Esophagus squamous epithelium (tissue), 5 donors: Measurements from ENCODE around the gene MPV17. TPM values are rescaled to one million over a fixed set of nuclear protein-coding genes. Genes with fewer than 3 reads are reported as not detected.

Experiments
- DNase-seq: peaks from one replicate; lab custom pipeline; 2025; lab: John Stamatoyannopoulos, UW
- H3K27ac ChIP-seq, 4 donors: fragments of 200-600 bp; sonication (generic); one replicate each; pipeline ENCODE4 v1.5.1; 2016 to 2019; ENCODE audit warnings: mild to moderate bottlenecking in 1 of 4
- H3K27me3 ChIP-seq, 4 donors: fragments of 200-600 bp; sonication (generic); 1 replicate in 3 of 4; 2 replicates in 1 of 4; pipeline versions ENCODE4 v1.5.1 to v1.6.0; 2017 to 2021; ENCODE audit warnings: antibody characterized with exemption in 1 of 4
- H3K36me3 ChIP-seq, 3 donors: fragments of 200-600 bp; sonication (generic); one replicate each; pipeline ENCODE4 v1.5.1; 2016 to 2019
- H3K4me1 ChIP-seq, 3 donors: fragments of 200-600 bp; sonication (generic); one replicate each; pipeline ENCODE4 v1.5.1; 2017 to 2019
- H3K4me3 ChIP-seq, 4 donors: fragments of 200-600 bp; sonication (generic); 1 replicate in 3 of 4; 2 replicates in 1 of 4; pipeline ENCODE4 v1.5.1; 2016 to 2019; ENCODE audit warnings: mild to moderate bottlenecking in 2 of 4, moderate library complexity in 1 of 4
- H3K9me3 ChIP-seq, 3 donors: fragments of 200-600 bp; sonication (generic); one replicate each; pipeline ENCODE4 v1.5.1; 2016 to 2019
- CTCF ChIP-seq, 6 experiments: fragments of 450-650 bp in 4 of 6; fragments of 200-600 bp in 2 of 6; sonication (generic) in 2 of 6; IDR thresholded peaks; one replicate each; pipeline ENCODE4 v1.5.1; 2016 to 2019; ENCODE audit warnings: antibody characterized with exemption in 6 of 6, mild to moderate bottlenecking in 4 of 6, moderate library complexity in 4 of 6
- POLR2A ChIP-seq, 4 donors: fragments of 450-650 bp; IDR thresholded peaks; one replicate each; pipeline ENCODE4 v1.6.1; 2017; ENCODE audit warnings: antibody characterized with exemption in 4 of 4, mild to moderate bottlenecking in 4 of 4, moderate library complexity in 3 of 4
- WGBS, 2 donors: methylation state at CpG; one replicate each; pipeline ENCODE4 v1.1.5; 2018; 5-methylcytosine and 5-hydroxymethylcytosine counted together
- intact Hi-C: fragments of 100-400 bp; cut with DNase I; formaldehyde crosslinking; loops from one replicate; pipeline ENCODE4 v1.15.0; 2022
- total RNA-seq, 4 donors: library from RNA; depleted of rRNA; stranded (reverse); fragments of >200 nt; gene quantifications; one replicate each; pipeline ENCODE4 v1.1.0, GENCODE V29; 2016
- donor health status: DM: yes; HTN: yes; CAD: no.

The MPV17 gene
- total RNA-seq, 4 donors from 2014 or later = 39.3 to 66.1 (median 48.1) TPM

GRCh38 chr2:27297195-27297594, 25.7 kb downstream of the MPV17 start:
- no peak overlapping the region for H3K4me3 ChIP-seq
- H3K9me3 ChIP-seq = no peaks in the 10 kb centered on the region
- 76 to 93% methylated on average over 3 of the region's 3 CpGs for WGBS, 2 donors
- intact Hi-C loops = no loop called here
- TF ChIP-seq POLR2A (IDR thresholded peaks at IDR 0.05) = no peak
- TF ChIP-seq CTCF (IDR thresholded peaks at IDR 0.05) = no peak
- no peaks in the 10 kb centered on the region for H3K36me3 ChIP-seq
- no peak overlapping the region for H3K27ac ChIP-seq
- DNase-seq = no peak
- peaks cover 0 to 6% (median 0%) of the 10 kb centered on the region in 4 donors for H3K27me3 ChIP-seq
- peaks cover 5 to 18% (median 6%) of the 10 kb centered on the region in 3 donors for H3K4me1 ChIP-seq

DNA sequence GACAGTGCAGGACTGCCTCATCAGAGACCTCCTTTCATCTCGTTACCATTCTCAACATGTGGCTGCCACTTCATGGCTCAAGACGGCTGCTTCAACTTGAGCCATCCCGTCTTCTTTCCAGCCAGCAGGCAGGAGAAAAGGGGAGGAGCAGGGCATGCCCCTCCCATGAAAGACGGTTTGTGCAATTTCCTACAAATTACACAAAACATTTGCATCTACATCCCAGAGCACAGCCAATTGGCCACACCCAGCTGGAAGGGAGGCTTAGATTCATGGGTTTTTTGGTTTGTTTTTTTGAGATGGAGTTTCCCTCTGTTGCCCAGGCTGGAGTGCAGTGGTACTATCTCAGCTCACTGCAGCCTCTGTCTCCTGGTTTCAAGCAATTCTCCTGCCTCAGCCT, 26.4 kb downstream of the MPV17 start:
- DNase-seq = no peak
- H3K4me1 ChIP-seq = peaks cover 5 to 18% (median 6%) of the 10 kb centered on the region in 3 donors
- no peak for TF ChIP-seq CTCF (IDR thresholded peaks at IDR 0.05)
- TF ChIP-seq POLR2A (IDR thresholded peaks at IDR 0.05) = no peak
- H3K9me3 ChIP-seq = no peaks in the 10 kb centered on the region
- peaks cover 0 to 6% (median 0%) of the 10 kb centered on the region in 4 donors for H3K27me3 ChIP-seq
- no peaks in the 10 kb centered on the region for H3K36me3 ChIP-seq
- no peak overlapping the region for H3K27ac ChIP-seq
- WGBS, 2 donors = 57 to 69% methylated on average over 4 of the region's 4 CpGs
- intact Hi-C loops = no loop called here
- no peak overlapping the region for H3K4me3 ChIP-seq

DNA sequence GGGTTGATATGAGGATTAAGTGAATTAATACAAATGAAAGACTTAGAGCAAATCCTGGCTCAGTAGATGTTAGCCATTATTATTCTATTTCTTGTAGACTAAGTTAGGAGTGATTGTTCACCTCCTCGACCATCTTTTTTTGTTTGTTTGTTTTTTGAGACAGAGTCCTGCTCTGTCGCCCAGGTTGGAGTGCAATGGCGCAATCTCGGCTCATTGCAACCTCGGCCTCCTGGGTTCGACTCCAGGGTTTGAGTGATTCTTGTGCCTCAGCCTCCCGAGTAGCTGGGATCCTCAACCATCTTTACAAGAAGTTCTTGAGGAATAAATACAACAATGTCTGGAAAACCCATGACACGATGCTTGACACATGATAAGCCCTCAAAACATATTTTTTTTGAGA, 28.0 kb downstream of the MPV17 start:
- intact Hi-C loops = no loop called here
- no peaks in the 10 kb centered on the region for H3K9me3 ChIP-seq
- 83 to 85% methylated on average over 8 of the region's 8 CpGs for WGBS, 2 donors
- no peak for DNase-seq
- peaks cover 5 to 18% (median 6%) of the 10 kb centered on the region in 3 donors for H3K4me1 ChIP-seq
- H3K27ac ChIP-seq = no peak overlapping the region
- H3K36me3 ChIP-seq = no peaks in the 10 kb centered on the region
- H3K4me3 ChIP-seq = no peak overlapping the region
- no peak for TF ChIP-seq CTCF (IDR thresholded peaks at IDR 0.05)
- no peak for TF ChIP-seq POLR2A (IDR thresholded peaks at IDR 0.05)
- peaks cover 0 to 16% (median 0%) of the 10 kb centered on the region in 4 donors for H3K27me3 ChIP-seq

- DNase-seq = no peak
- Histone ChIP-seq H3K27ac (no peak overlapping the region), H3K4me1 (peaks cover 5 to 18% (median 6%) of the 10 kb centered on the region in 3 donors), H3K27me3 (peaks cover 0 to 31% (median 0%) of the 10 kb centered on the region in 4 donors), H3K36me3 (no peaks in the 10 kb centered on the region), H3K4me3 (no peak overlapping the region), H3K9me3 (no peaks in the 10 kb centered on the region)
- intact Hi-C loops = no loop called here
- WGBS, 2 donors = 57 to 67% methylated on average over 6 of the region's 6 CpGs
- TF ChIP-seq CTCF (IDR thresholded peaks at IDR 0.05) = peak in 1 of 6 experiments; percentile 14
- TF ChIP-seq POLR2A (IDR thresholded peaks at IDR 0.05) = no peak
These were observed 31.0 kb downstream of the MPV17 start for GRCh38 chr2:27291865-27292264.

DNA sequence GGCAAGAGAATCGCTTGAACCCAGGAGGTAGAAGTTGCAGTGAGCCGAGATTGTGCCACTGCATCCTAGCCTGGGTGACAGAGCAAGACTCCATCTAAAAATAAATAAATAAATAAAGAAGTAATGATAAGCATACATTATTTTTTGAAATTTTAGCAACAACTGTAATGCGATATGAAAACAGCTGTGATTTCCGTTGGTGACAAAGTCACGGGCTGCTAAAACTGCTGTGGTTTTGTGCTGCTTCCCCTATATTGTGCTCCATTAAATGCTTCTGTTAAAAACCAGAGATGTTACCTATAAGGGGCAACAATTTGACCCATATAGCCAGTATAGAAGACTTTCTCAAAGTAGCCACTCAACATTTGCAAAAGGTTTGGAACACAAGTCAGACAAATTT, 32.3 kb downstream of the MPV17 start:
- 65 to 80% methylated on average over 5 of the region's 5 CpGs for WGBS, 2 donors
- Histone ChIP-seq H3K27ac (no peak overlapping the region), H3K36me3 (no peaks in the 10 kb centered on the region), H3K9me3 (no peaks in the 10 kb centered on the region), H3K27me3 (peaks cover 0 to 31% (median 0%) of the 10 kb centered on the region in 4 donors), H3K4me1 (peaks cover 5 to 18% (median 6%) of the 10 kb centered on the region in 3 donors), H3K4me3 (no peak overlapping the region)
- intact Hi-C loops = no loop called here
- no peak for TF ChIP-seq CTCF (IDR thresholded peaks at IDR 0.05)
- TF ChIP-seq POLR2A (IDR thresholded peaks at IDR 0.05) = no peak
- DNase-seq = no peak
